ENCODE measurements around the gene SLC51B.

GRCh38 chr15:65004993-65005392, 40.2 kb upstream of the SLC51B start:
- TF ChIP-seq RFX5 (IDR thresholded peaks at IDR 0.05; ENCODE audit: low read depth, low read length) (no peak), MXI1 (IDR thresholded peaks at IDR 0.05; ENCODE audit: borderline replicate concordance, low read depth, low read length) (no peak), MAFK (IDR thresholded peaks at IDR 0.05; ENCODE audit: low read depth, low read length) (0 out of 2 replicates have a peak, but pooled peaks have one; percentile 5), POLR2A (IDR thresholded peaks at IDR 0.05; ENCODE audit: low read depth, low read length) (no peak), CTCF (conservative IDR thresholded peaks at IDR 0.05; ENCODE audit: low read depth, low read length) (no peak), SMC3 (IDR thresholded peaks at IDR 0.05; ENCODE audit: low read depth, low read length) (no peak), CEBPB (IDR thresholded peaks at IDR 0.05; ENCODE audit: low read depth, low read length) (no peak), MAZ (IDR thresholded peaks at IDR 0.05; ENCODE audit: borderline replicate concordance, low read depth, low read length) (no peak), FOS (IDR thresholded peaks at IDR 0.05; ENCODE audit: low read depth, low read length) (no peak), CHD1 (IDR thresholded peaks at IDR 0.05; ENCODE audit: low read depth, low read length) (no peak), USF2 (IDR thresholded peaks at IDR 0.05; ENCODE audit: low read depth, low read length) (no peak), RCOR1 (IDR thresholded peaks at IDR 0.05; ENCODE audit: insufficient replicate concordance, low read length) (no peak)

Data from IMR-90 (cell line).